Stimulated activated effector memory CD8-positive, alpha-beta T cell treated with anti-CD3 and anti-CD28 coated beads, Interleukin-12 subunit alpha, Interleukin-12 subunit beta, amount 100 ng/mL, for 72 hours (primary cell): ENCODE measurements around the gene VPS37B.

Source experiments
- ATAC-seq: fragments of 150-1000 bp; cut with Tn5 transposase; 2 replicates; pipeline ENCODE4 v1.10.0; 2021
- DNase-seq, 2 donors: peaks; one replicate each; pipeline ENCODE4 v3.0.0; 2021 to 2022; ENCODE audit warnings: low spot score in 2 of 2
- H3K27ac Mint-ChIP-seq: one replicate; pipeline ENCODE4 v1.8.0; 2022; ENCODE audit warnings: mild to moderate bottlenecking, mixed read lengths
- H3K36me3 Mint-ChIP-seq: one replicate; pipeline ENCODE4 v1.8.0; 2022; ENCODE audit warnings: mild to moderate bottlenecking, mixed read lengths
- H3K4me1 Mint-ChIP-seq: one replicate; pipeline ENCODE4 v1.8.0; 2022; ENCODE audit warnings: mixed read lengths
- H3K4me3 Mint-ChIP-seq: one replicate; pipeline ENCODE4 v1.8.0; 2022; ENCODE audit warnings: mild to moderate bottlenecking, mixed read lengths
- H3K9me3 Mint-ChIP-seq: one replicate; pipeline ENCODE4 v1.8.0; 2022; ENCODE audit warnings: mixed read lengths

Gene VPS37B

DNA sequence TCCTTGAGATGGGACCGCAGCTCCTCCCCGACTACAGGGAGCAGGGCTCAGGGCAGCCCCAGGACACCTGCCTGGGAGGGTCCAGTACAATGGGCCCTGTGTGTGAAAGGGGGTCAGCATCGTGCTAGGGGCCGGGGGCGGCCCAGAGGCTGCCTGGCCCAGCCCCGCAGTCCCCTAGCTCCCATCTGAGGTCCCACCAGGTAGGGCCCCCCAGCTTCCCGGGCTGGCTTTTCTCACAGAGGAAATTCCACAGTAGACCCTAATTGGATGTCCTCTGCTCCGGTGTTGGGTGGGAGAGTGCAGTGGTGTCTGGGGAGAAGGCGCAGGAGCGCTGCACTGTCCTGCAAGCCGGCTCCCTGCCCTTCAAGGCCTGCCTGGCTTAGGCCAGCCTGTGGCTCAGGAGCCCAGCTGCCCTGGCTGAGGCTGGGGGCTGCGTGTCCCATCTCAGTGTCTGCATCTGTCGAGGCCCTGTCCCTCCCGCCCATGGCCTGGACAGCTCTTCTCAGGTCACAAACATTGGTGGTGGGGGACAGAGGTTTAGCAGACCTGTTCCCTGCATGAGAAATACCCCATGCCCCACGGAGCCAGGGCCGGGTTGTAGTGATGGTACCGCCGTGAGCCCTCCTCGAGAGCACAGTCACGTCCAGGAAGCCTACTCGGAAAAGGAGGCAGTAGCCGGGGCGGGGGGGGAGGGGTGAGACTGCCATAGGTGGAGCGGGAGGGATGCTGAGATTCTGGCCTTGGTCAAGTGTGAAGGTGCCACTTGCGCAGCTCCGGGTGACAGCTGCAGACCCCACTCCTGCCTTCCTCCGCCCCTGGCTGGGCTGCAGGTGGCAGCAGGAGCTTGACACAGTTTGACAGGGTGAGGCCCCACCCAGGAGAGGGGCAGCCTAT, 49.1 kb downstream of the VPS37B start:
- H3K9me3 Mint-ChIP-seq = no peaks in the 10 kb centered on the region
- H3K4me1 Mint-ChIP-seq = peaks cover 10% of the 10 kb centered on the region
- H3K4me3 Mint-ChIP-seq = no peak overlapping the region
- H3K36me3 Mint-ChIP-seq = no peaks in the 10 kb centered on the region
- H3K27ac Mint-ChIP-seq = no peak overlapping the region
- DNase-seq = no peak
- no peak for ATAC-seq

DNA sequence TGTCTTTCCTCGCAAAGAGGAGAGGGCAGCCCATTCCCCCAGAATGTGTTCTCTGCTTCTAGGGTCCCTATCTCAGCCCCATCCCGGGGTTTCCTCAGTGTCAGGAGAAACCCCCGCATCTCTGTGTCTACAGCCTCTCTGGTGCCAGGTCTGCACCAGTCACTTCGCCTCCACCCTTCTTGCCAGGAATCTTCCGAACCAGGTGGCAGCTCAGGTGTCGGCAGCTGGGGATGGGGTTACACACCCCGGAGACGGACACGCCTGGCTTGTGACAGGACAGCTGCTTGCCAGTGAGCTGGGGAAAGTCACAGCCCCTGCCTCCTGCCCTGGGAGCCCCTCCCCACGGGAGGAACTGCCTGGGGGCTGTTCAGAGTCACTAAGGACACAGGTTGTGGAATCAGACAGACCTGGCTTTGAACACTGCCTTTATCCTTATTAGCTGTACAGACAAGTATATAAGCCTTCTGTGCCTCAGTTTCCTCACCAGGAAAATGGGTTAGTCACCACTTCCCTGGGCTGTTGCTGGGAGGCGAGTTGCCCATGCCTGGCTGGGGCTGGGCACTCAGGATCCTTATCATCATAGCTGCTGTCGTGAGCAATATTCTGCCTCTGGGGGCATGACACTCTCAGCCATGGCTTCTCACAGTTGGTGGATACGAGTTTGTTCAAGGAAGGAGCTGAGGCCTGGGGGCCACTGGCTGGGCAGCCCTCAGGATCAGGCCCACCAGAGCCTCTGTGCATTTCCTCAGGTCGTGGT, 49.9 kb downstream of the VPS37B start:
- H3K27ac Mint-ChIP-seq = no peak overlapping the region
- DNase-seq = no peak
- H3K4me1 Mint-ChIP-seq = peaks cover 19% of the 10 kb centered on the region
- ATAC-seq = no peak
- H3K9me3 Mint-ChIP-seq = no peaks in the 10 kb centered on the region
- H3K4me3 Mint-ChIP-seq = no peak overlapping the region
- no peaks in the 10 kb centered on the region for H3K36me3 Mint-ChIP-seq

DNA sequence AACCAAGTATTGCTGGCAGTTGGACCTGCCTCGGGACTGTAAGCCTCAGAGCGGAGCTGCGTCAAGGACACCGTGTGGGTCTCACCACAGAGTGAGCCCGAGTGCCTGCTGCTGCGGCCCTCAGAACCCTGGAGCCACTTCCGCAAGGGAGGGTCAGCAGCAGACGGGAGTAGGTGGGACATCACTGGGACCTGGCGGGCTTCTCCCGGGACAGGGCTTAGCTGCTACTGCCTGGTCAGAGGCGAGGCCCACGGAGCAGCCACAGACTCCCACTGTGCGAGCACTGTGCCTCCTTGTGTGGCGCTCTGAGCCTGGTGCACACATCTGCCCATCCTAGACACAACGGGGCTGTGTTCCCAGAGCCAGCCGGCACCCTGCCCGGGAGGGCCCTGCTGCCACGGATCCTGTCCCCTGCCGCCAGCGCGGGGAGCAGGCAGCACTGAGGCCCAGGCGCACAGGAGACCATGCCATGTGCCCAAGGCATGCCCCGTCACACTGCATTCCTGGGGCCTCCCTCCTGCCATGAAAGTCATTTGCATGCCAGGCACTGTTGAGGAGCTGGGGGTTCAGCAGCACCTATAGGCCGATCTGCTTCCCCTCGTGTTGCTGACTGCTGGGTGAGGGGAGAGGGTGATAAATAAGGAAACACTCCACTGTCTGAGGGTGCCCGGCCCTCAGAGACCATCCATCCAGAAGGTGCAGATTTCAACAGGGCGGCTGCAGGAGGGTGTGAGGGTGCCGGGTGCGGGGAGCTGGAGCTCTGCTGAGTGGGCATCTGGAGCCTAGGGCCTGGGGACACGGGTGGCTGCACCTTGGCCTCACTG, 50.7 kb downstream of the VPS37B start:
- Mint-ChIP-seq H3K9me3 (no peaks in the 10 kb centered on the region), H3K4me3 (no peak overlapping the region), H3K27ac (peak overlapping the region; percentile 70), H3K4me1 (peaks cover 26% of the 10 kb centered on the region), H3K36me3 (no peaks in the 10 kb centered on the region)
- no peak for ATAC-seq
- no peak for DNase-seq

DNA sequence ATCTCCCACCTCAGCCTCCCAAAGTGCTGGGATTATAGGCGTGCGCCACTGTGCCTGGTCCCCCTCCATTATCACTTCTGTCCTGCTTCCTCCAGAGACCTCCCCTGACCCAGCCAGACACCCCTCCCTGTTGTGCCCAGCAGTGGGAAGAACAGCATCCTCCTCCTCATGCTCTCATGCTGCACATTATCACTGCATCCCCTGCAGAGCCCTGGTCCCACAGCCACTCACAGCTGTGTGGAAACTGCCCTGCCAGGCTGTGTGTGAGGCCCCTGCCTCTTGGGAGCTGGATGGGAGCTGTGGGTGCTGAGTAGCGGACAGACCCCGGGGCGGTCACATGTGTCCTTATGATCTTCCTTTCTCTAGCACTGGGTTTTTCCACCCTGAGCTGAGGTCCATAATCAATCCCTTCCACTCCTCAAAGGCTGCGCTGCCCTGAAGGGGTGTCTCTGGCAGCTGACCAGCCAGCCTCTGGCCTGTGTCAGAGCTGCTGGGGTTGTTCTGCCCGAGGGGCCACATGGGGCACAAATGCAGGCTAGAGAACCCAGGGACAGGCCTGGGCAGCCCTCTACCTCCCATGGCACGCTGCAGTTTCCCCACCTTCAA, 51.5 kb downstream of the VPS37B start:
- peaks cover 28% of the 10 kb centered on the region for H3K4me1 Mint-ChIP-seq
- ATAC-seq (no peak), DNase-seq (no peak)
- no peak overlapping the region for H3K4me3 Mint-ChIP-seq
- no peaks in the 10 kb centered on the region for H3K36me3 Mint-ChIP-seq
- peak overlapping the region; percentile 70 for H3K27ac Mint-ChIP-seq
- no peaks in the 10 kb centered on the region for H3K9me3 Mint-ChIP-seq

DNA sequence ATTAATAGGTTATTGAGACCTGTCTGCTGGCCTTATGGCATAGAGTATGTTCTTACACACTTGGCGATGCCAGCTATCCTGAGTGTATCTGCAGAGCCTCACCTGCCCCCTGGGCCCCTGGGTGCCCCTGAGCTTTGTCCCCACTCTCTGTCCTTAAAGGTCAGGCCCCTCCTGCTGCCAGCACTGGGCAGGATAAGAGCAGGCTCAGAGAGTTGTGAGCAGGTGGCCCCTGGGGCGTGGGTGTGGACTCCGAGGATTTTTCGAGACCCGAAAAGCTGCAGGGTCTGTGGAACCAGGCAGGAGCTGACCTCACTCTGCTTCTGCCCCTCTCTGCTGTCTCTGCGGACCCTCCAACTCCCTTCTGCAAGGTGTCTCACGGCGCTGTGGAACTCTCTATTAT, 52.5 kb downstream of the VPS37B start:
- Mint-ChIP-seq H3K4me3 (no peak overlapping the region), H3K9me3 (no peaks in the 10 kb centered on the region), H3K27ac (no peak overlapping the region), H3K4me1 (peaks cover 35% of the 10 kb centered on the region), H3K36me3 (no peaks in the 10 kb centered on the region)
- DNase-seq = no peak
- ATAC-seq = no peak

DNA sequence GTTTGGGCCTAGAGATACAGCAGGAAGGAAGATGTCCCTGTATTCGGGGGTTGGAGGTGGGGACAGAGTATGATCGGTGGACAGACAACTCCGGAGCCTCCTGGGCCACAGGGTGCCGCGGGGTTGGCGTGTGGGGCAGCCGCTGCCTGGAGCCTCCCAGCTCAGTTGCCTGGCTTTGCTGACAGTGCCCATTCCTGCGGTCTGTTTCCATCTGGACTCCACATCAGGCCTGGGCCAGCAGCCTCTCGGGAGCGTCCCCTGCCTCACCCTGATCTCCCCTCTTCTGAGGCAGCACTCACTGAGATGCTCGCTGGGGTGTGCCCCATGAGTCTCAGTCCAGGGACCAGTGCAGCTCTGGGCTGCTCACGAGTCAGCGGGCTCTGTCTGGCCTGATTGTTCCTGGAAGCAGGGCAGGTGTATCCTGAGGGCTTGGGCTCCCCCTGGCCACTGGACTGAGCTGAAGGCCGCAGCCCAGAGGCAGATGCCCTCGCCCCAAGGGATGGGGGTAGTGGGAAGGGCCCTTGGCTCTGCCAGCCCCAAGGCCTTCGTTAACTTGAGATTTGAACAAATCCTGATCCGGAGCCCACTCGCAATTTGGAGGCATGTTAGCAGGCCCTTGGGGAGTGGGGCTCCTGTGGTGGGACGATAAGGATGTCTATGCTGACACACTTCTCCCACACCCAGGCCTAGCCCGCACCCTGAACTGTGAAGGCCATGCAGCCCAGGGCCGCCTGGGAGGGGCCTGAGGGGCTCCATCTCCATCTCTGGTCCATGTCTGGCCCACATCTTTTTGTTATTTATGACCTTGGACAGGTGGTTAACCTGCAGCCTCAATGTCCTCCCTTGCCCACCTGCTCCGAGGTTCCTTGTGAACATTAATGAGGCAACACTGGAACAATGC, 53.2 kb downstream of the VPS37B start:
- DNase-seq (no peak), ATAC-seq (no peak)
- no peak overlapping the region for H3K4me3 Mint-ChIP-seq
- H3K4me1 Mint-ChIP-seq = peaks cover 42% of the 10 kb centered on the region
- no peaks in the 10 kb centered on the region for H3K9me3 Mint-ChIP-seq
- no peaks in the 10 kb centered on the region for H3K36me3 Mint-ChIP-seq
- H3K27ac Mint-ChIP-seq = peak overlapping the region; percentile 64

DNA sequence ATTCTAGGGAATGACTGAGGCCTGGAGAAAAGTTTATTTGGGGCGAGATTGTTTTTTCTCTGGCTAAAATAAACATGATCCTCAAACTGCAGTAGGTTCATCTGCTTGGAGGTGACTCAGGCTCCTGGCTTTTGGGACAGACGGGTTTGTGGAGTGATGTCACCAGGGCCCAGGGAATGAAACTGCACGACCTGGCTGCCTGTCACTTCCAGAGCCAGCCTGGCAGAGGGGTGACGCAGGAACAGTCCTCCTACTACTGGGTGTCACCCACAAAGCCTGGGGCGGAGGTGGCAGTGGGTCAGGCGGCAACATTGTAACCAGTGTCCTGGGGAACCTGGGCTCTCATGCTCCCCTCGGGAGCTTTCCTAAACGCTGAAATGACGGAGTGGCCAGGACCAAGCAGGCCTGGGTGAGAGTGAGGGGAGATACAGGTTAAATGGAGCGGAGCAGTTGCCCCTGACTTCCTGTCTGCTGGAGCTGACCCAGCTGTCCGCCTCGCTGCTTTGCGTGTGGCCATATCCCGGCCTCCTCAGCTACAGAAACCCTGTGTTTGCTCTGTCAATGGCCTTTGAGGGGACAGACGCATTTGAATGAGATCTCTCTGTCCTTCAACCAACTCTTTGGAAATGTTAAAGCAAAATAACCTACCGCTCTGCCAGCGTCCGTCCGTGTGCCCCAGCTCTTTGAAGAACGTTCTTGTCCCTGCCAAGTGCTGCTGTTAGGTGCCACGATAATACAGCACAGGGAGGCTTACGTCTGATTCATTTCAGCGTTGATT, 54.2 kb downstream of the VPS37B start:
- no peaks in the 10 kb centered on the region for H3K9me3 Mint-ChIP-seq
- peak; percentile 22 for ATAC-seq
- H3K4me1 Mint-ChIP-seq = peaks cover 52% of the 10 kb centered on the region
- no peak overlapping the region for H3K4me3 Mint-ChIP-seq
- DNase-seq = no peak
- H3K36me3 Mint-ChIP-seq = no peaks in the 10 kb centered on the region
- peak overlapping the region; percentile 64 for H3K27ac Mint-ChIP-seq

DNA sequence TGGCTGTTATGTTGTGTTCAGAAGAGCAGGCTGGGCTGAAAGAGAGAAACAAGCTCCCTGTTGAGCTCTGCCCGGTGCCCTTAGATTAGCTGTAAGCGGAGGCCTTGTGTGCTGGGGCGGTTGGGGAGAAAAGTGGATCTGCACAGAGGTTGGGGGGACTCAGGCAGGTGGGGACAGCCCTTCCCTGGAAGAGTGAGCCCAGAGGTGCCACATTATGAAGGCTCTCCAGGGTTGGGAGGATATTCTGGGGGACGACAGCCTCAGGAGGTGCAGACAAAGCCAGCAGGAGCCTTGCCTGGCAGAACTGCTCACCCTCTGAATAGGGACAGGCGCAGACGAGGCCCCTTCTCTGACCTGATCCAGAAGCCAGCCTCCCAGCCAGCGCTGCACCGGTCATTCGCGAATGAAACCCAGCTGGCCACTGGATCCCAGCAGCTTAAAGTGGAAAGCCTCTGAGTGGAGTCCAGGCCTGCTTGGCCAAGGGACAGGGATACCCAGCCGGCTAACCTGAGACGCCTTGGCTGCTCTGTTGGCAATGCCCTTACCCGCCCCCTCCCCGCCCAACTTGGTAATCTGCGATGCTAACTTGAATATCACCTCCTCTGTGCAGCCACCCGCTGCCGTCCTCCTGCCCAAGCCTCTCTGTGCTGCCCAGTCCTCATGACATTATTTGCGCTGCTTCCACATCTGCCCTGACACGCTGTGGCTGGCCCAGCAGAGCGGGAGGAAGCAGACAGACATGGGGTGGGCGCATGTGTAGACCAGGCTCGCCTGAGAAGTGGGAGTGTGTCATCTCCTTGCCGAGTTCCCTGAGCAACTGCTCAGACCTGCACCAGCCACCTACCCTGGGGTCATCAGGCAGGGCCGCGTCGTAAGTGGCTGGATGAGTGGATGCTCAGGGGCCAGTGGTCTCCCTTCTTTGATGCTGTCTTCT, 55.1 kb downstream of the VPS37B start:
- Mint-ChIP-seq H3K4me1 (peaks cover 60% of the 10 kb centered on the region), H3K4me3 (no peak overlapping the region), H3K36me3 (peaks cover 7% of the 10 kb centered on the region), H3K27ac (peak overlapping the region; percentile 64), H3K9me3 (no peaks in the 10 kb centered on the region)
- ATAC-seq (no peak), DNase-seq (no peak)

DNA sequence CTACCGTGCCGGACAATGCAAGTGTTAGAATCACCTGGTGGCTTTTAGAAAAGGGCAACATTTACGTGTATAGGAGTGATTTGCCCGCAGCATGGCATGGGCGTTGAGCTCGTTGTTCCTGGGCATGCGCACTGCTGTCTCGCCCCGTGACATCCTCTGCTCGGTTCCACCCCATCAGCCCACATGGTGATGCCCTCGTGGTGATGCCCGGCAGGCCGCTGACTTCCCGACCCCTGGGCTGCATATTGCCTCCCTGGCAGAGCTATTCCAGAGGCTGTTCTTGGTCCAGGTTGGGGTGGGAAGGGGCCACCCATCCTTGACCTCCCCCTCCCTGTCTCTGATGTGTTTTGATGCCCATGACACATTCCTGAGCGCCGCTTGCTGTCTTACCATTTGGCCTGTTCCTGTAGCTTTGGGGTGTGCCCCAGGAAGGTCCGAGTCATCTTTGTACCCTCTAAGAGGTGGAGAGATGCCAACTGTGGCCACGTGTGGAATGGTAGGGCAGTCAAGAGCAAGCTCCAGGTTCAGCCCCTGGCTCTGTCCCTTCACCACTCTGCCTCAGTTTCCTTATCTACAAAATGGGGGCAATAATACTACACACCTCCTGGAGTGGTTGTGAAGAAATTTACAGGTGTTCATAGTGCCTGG, 55.9 kb downstream of the VPS37B start:
- DNase-seq = no peak
- peaks cover 8% of the 10 kb centered on the region for H3K36me3 Mint-ChIP-seq
- H3K4me1 Mint-ChIP-seq = peaks cover 60% of the 10 kb centered on the region
- peak overlapping the region; percentile 64 for H3K27ac Mint-ChIP-seq
- H3K4me3 Mint-ChIP-seq = no peak overlapping the region
- ATAC-seq = no peak
- no peaks in the 10 kb centered on the region for H3K9me3 Mint-ChIP-seq

DNA sequence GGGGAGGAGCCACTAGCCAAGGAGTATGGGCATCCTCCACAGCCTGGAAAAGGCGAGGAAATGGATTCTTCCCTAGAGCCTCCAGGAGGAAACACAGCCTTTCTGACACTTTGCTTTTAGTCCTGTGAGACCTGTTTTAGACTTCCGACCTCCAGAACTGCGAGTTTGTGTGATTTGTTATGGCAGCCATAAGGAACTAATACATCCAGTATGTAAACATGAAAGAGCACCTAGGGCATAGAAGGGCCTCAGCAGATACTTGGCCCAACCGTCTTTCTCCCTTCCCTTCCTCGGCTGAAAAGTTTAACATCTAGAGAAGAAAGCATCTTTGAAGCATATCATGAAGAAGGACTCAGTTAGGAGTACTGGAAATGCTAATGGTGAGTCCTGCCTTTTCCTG, 57.1 kb downstream of the VPS37B start:
- DNase-seq (no peak), ATAC-seq (no peak)
- H3K9me3 Mint-ChIP-seq = no peaks in the 10 kb centered on the region
- H3K36me3 Mint-ChIP-seq = peaks cover 8% of the 10 kb centered on the region
- H3K4me1 Mint-ChIP-seq = peaks cover 67% of the 10 kb centered on the region
- peak overlapping the region; percentile 48 for H3K27ac Mint-ChIP-seq
- no peak overlapping the region for H3K4me3 Mint-ChIP-seq

DNA sequence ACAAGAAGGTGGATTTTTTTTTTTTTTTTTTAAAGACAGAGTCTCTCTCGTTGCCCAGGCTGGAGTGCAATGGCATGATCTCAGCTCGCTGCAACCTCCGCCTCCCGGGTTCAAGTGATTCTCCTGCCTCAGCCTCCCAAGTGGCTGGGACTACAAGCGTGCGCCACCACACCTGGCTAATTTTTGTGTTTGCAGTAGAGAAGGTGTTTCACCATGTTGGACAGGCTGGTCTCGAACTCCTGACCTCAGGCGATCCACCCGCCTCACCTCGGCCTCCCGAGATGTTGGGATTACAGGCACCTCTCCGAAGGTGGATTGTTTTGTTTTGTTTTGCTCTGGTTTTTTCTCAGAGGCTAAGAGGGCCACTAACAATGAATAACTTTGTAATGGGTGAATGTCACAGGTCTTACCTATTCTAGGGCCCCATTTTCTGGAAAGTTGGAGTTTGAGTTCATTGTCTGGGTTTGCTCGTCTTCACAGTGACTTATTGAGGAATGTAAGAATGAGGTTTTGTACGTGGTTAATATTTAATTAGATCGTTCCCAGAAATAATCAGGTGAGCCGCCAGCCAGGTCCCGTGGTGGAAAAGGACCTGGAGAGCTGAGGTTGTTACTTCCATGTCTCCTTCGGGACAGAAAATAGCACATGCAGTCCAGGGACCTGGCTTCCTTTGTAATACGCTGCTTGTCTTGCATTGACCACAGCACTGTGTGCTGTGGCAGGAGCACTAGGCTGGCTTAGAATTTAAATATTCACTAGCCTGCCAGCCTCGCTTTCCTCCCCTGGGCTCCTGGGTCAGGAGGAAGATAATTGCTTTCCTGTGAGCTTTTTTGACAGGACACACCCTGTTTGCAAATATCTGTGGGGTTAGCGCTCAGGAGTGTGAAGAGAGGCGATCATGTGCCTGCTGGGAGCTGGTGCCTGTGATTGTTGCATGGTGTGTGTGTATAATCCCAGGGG, 58.3 kb downstream of the VPS37B start:
- peaks cover 68% of the 10 kb centered on the region for H3K4me1 Mint-ChIP-seq
- ATAC-seq = no peak
- H3K9me3 Mint-ChIP-seq = no peaks in the 10 kb centered on the region
- peaks cover 8% of the 10 kb centered on the region for H3K36me3 Mint-ChIP-seq
- peak overlapping the region; percentile 98 for H3K4me3 Mint-ChIP-seq
- H3K27ac Mint-ChIP-seq = no peak overlapping the region
- no peak for DNase-seq
